Measurements from ENCODE around the gene RTL10. TPM values are rescaled to one million over a fixed set of nuclear protein-coding genes. Genes with fewer than 3 reads are reported as not detected.

Gene RTL10
- total and polyA plus RNA-seq, 2 of the 8 experiments (the other 6 are each of a cell fraction or from before 2014, with no cell fraction given) = 11.5 to 18.8 TPM

DNA sequence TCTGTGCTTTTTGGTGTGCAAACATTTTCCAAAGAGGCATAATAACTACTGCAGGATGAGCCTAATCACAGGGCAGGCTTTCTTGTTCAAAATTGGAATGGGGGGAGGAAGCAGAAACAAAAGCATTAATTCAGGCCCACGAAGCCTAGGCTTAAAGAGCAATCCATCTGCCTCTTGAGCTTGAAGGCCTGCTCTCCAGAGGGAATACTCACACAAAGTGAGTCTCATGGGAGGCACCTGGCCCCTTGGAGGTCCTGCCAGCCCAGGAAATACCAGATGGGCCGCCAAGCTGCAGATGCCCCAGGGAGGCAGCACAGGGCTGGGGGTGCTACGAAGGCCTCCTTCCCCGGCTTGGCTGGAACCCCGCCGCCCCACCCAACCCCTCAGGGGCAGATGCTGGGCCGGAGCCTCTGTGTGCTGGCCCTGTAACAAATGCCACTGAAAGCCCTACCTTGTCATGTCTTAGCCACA is 47.6 kb upstream of the RTL10 start:
- POLR2A ChIA-PET (ENCODE audit: partially characterized antibody) = interaction anchor here (1.7 kb wide), 1 partner anchor 47 kb away, joined by 3 read pairs; no protein-coding TSS in a partner anchor
- CTCF ChIA-PET (ENCODE audit: partially characterized antibody) = interaction anchor here (0.9 to 10.1 kb wide), 9 partner anchors 10 to 222 kb away, joined by 3 to 69 read pairs (median 4); partner anchors contain the start of genes GNB1L and RTL10
- no peak overlapping the region for H2BK12ac ChIP-seq (ENCODE audit: low read depth, low read length)
- FAIRE-seq (no peak), DNase-seq (ENCODE audit: low read depth in 1 of 2, low spot score in 2 of 2) (no peak)
- no peaks in the 10 kb centered on the region for H3K23me2 ChIP-seq (ENCODE audit: low read depth, low read length)
- H3K4me3 ChIP-seq (ENCODE audit: extremely low read depth in 1 of 4, insufficient read depth in 2 of 4, low read depth in 3 of 4, low read length in 4 of 4) = no peak overlapping the region
- H2BK20ac ChIP-seq (ENCODE audit: low read length) = no peak overlapping the region
- no peak overlapping the region for H4K8ac ChIP-seq (ENCODE audit: extremely low read depth, insufficient read depth, low read length)
- H3K79me1 ChIP-seq (ENCODE audit: low read depth, low read length) = no peaks in the 10 kb centered on the region
- H3K27me3 ChIP-seq (replicated peaks in 1 of 4; ENCODE audit: control insufficient read depth in 3 of 4, extremely low read depth in 1 of 4, insufficient read depth in 3 of 4, low read length in 3 of 4) = no peaks in the 10 kb centered on the region; a peak in 1 of 7 replicates
- WGBS, 2 experiments (ENCODE audit: extremely low coverage in 1 of 2, insufficient coverage in 1 of 2, insufficient read length in 1 of 2, insufficient replicate concordance in 2 of 2, low coverage in 1 of 2, low lambda C conversion rate in 2 of 2, missing lambda C conversion rate in 1 of 2) = 95% methylated on average over 4 of the region's 7 CpGs; no CpG with 5 or more reads in 1 of the 2 experiments
- H3K56ac ChIP-seq (replicated peaks; ENCODE audit: insufficient read length, low read depth, low read length) = no peak overlapping the region
- H4K20me1 ChIP-seq (replicated peaks in 1 of 2; ENCODE audit: control insufficient read depth in 1 of 2, insufficient read depth in 2 of 2, low read length in 2 of 2) = no peaks in the 10 kb centered on the region
- peaks cover 5 to 12% (median 12%) of the 10 kb centered on the region in 4 experiments for H3K4me1 ChIP-seq (replicated peaks in 1 of 4; ENCODE audit: control insufficient read depth in 3 of 4, insufficient read depth in 4 of 4, low read length in 3 of 4)
- H3K36me3 ChIP-seq (ENCODE audit: control insufficient read depth in 2 of 4, insufficient read depth in 4 of 4, low read length in 3 of 4) = no peaks in the 10 kb centered on the region
- H3K18ac ChIP-seq (ENCODE audit: extremely low read depth, low read length) = no peak overlapping the region
- H2AFZ ChIP-seq (ENCODE audit: low read length) = no peak overlapping the region
- H3K23ac ChIP-seq (ENCODE audit: insufficient read length) = no peak overlapping the region
- H3K4ac ChIP-seq (replicated peaks; ENCODE audit: insufficient read length, low read depth, low read length) = no peak overlapping the region
- H3K79me2 ChIP-seq (ENCODE audit: control insufficient read depth in 1 of 2, insufficient read depth in 2 of 2, low read length in 2 of 2) = no peaks in the 10 kb centered on the region
- TF ChIP-seq EP300 (IDR thresholded peaks at IDR 0.05; ENCODE audit: borderline replicate concordance in 1 of 2, low read depth in 2 of 2, low read length in 2 of 2) (no peak), CBX8 (IDR thresholded peaks at IDR 0.05; ENCODE audit: borderline replicate concordance, low read depth, low read length) (no peak), FOSL1 (IDR thresholded peaks at IDR 0.05; ENCODE audit: insufficient read depth, low read depth, low read length) (no peak), POU5F1 (IDR thresholded peaks at IDR 0.05; ENCODE audit: low read depth, low read length) (no peak), GABPA (IDR thresholded peaks at IDR 0.05; ENCODE audit: borderline replicate concordance, insufficient read depth, low read length) (no peak), RNF2 (IDR thresholded peaks at IDR 0.05; ENCODE audit: borderline replicate concordance, low read depth, low read length, missing control alignments, poor library complexity, severe bottlenecking) (no peak), HDAC6 (IDR thresholded peaks at IDR 0.05; ENCODE audit: low read depth, low read length) (no peak), CHD1 (IDR thresholded peaks at IDR 0.05; ENCODE audit: low read depth, low read length) (no peak)
- no peak overlapping the region for H2BK120ac ChIP-seq (replicated peaks; ENCODE audit: low read depth, low read length)
- no peak overlapping the region for H3K27ac ChIP-seq (ENCODE audit: low read depth, low read length)
- H3K14ac ChIP-seq (ENCODE audit: insufficient read length) = no peak overlapping the region
- no peak overlapping the region for H2BK5ac ChIP-seq (ENCODE audit: low read depth, low read length)
- H2AK5ac ChIP-seq (ENCODE audit: low read depth, low read length) = no peak overlapping the region
- no peak overlapping the region for H2BK15ac ChIP-seq (ENCODE audit: low read length)
- H3K9ac ChIP-seq (replicated peaks in 1 of 4; ENCODE audit: extremely low read depth in 1 of 4, low read depth in 3 of 4, low read length in 3 of 4) = no peak overlapping the region
- H4K5ac ChIP-seq (ENCODE audit: insufficient read length, low read depth, low read length) = no peak overlapping the region
- no peak overlapping the region for H3K4me2 ChIP-seq (ENCODE audit: insufficient read depth in 1 of 2, low read depth in 2 of 2, low read length in 2 of 2)
- no peak overlapping the region for H4K91ac ChIP-seq (replicated peaks; ENCODE audit: insufficient read length, low read length)
- H3K9me3 ChIP-seq (ENCODE audit: insufficient read depth in 2 of 2, low read depth in 1 of 2, low read length in 1 of 2) = no peaks in the 10 kb centered on the region
